Activated naive CD8-positive, alpha-beta T cell (primary cell): ENCODE measurements around the gene JAK1.

Experiments
- H3K27ac Mint-ChIP-seq: one replicate; pipeline ENCODE4 v1.8.0; 2021; ENCODE audit warnings: mixed read lengths
- H3K27me3 Mint-ChIP-seq: one replicate; pipeline ENCODE4 v1.8.0; 2021; ENCODE audit warnings: mixed read lengths
- H3K36me3 Mint-ChIP-seq: one replicate; pipeline ENCODE4 v1.8.0; 2021; ENCODE audit warnings: mixed read lengths
- H3K4me1 Mint-ChIP-seq: one replicate; pipeline ENCODE4 v1.8.0; 2021; ENCODE audit warnings: low read depth, mixed read lengths
- H3K4me3 Mint-ChIP-seq: one replicate; pipeline ENCODE4 v1.8.0; 2021; ENCODE audit warnings: mild to moderate bottlenecking, mixed read lengths
- H3K9me3 Mint-ChIP-seq: one replicate; pipeline ENCODE4 v1.8.0; 2021; ENCODE audit warnings: low read depth, mixed read lengths

The JAK1 gene

DNA sequence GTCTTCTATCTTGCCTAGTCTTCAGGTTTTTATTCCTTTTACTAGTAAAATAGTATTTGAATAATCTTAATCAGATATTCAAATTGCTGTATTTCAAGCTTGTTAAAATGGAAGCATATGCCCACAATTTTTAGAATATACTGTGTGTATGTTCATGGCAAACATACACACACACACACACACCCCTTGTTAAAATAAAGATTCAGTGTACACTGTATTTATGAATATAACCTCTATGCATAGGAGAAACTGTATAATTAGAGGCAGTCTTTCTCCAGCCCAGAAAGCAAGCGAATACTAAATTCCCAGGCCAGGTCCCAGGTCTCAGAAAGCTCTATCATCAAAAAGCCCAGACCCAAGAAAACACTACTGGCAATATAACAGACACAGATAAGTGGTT, 57.8 kb downstream of the JAK1 start:
- Mint-ChIP-seq H3K27ac (peak overlapping the region; percentile 47), H3K27me3 (no peaks in the 10 kb centered on the region), H3K4me1 (peaks cover 89% of the 10 kb centered on the region), H3K4me3 (no peak overlapping the region), H3K36me3 (no peaks in the 10 kb centered on the region), H3K9me3 (no peaks in the 10 kb centered on the region)

DNA sequence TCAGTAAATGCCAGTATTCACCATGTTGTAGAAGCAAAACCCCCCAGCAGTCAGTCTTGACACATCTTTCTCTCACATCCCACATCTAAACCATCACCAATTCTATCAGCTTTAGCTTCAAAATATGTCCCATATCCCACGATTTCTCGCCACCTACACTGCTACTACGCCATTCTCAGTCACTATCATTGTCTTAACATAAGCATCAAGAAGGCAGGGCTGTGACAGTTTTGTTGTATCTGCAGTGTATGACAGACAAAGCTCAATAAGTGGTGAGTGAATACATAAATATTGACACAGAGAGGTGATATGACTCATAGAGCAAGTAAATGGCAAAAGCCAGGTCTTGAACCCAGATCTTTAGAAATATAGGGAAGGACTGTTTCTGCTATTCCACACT, 59.9 kb downstream of the JAK1 start:
- Mint-ChIP-seq H3K27me3 (no peaks in the 10 kb centered on the region), H3K36me3 (no peaks in the 10 kb centered on the region), H3K9me3 (no peaks in the 10 kb centered on the region), H3K4me1 (peaks cover 89% of the 10 kb centered on the region), H3K27ac (peak overlapping the region; percentile 64), H3K4me3 (peak overlapping the region; percentile 15)

DNA sequence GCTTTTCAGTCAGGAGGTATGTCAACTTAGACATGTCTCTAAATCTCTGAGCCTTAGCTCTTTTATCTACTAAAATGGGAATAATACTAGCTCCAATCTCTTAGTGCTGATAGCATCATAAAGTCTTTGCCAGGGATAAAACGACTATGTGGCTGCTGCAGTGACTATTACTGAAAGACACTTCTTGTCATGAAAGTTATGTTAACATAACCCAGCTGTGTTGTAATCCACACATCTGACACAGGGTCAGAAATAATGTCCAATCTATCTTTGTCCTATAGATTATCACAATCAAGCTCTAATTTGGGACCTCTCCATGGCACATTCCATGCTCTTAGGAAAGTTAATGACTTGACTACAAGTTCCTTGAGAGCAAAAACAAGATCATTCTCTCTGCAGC, 62.8 kb downstream of the JAK1 start:
- Mint-ChIP-seq H3K27me3 (no peaks in the 10 kb centered on the region), H3K27ac (peak overlapping the region; percentile 24), H3K4me3 (no peak overlapping the region), H3K36me3 (no peaks in the 10 kb centered on the region), H3K4me1 (peaks cover 94% of the 10 kb centered on the region), H3K9me3 (no peaks in the 10 kb centered on the region)

DNA sequence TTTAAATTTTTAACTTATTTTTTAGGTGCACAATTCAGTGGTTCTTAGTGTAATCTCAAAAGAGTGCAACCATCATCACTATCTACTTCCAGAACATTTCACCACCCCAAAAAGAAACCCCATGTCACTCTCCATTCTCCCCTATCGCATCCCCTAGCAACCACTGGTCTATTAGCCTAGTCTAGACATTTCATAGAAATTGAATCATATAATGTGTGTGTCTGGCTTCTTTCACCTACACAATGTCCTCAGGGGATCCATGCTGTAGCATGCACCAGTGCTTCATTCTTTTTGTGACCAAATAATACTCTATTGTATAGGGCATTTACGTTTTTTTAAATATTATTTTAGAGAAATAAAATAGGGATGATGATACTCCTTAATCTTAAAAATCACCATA, 64.7 kb downstream of the JAK1 start:
- Mint-ChIP-seq H3K36me3 (no peaks in the 10 kb centered on the region), H3K9me3 (no peaks in the 10 kb centered on the region), H3K4me3 (no peak overlapping the region), H3K27ac (no peak overlapping the region), H3K27me3 (no peaks in the 10 kb centered on the region), H3K4me1 (peaks cover 94% of the 10 kb centered on the region)

DNA sequence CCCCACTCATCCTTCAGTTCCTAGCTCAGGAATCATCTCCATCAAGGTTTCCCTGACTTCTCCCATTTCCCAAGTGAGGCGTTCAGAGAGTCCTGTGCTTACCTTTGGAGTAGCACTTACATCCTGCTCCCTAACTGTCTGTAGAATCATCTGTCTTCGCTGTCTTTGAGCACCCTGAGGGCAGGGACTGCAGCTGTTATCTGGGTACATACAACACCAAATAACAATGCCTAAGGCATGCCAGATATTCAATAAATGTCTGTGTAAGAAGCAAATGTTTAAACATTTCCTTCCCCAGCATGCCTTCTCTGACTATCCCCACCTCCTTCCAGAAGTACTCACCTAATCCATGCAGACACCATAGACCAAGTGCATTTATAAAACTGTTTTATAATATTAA, 65.4 kb downstream of the JAK1 start:
- H3K27ac Mint-ChIP-seq: peak overlapping the region; percentile 1

DNA sequence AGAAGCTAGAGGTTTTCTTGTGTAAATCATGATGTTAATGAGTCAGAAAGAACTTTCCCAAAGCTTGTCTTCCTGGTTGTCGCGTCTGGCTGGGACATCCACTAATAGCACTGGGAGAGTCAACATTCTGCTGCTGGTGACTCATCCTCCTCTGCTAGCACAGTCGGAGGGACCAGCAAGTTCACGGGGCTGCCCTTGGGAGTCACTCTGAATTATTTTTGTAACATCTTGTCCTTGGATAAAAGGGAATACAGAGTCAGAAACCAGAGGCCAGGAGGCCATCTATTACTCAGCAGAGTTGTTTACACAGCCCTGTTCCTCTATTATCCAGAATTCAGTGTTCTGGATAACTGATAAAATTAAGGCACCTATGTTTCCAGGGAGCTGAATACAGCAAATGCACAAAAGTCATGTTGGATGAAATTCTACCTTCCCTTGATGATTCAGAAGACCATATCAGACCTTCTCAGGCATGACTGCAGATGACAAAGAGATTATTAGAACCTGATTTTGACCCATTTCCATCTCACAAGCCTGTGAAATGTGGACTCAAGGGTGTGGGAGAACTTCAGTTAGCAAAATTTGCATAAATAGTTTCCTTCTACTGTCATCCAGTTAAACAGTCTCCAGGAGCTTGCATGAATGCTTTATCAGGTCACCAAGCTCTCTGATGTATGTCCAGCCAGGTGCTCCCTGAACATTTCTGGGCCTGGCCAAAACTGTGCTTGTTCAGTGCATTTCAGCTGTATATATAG, 68.1 kb downstream of the JAK1 start:
- Mint-ChIP-seq H3K36me3 (no peaks in the 10 kb centered on the region), H3K9me3 (no peaks in the 10 kb centered on the region), H3K27me3 (no peaks in the 10 kb centered on the region), H3K4me3 (no peak overlapping the region), H3K27ac (peak overlapping the region; percentile 69), H3K4me1 (peaks cover 94% of the 10 kb centered on the region)

More for the DNA sequence above, 65.4 kb downstream of the JAK1 start:
- H3K4me3 Mint-ChIP-seq: no peak overlapping the region
- H3K9me3 Mint-ChIP-seq: no peaks in the 10 kb centered on the region
- H3K4me1 Mint-ChIP-seq: peaks cover 94% of the 10 kb centered on the region
- no peaks in the 10 kb centered on the region for H3K36me3 Mint-ChIP-seq
- no peaks in the 10 kb centered on the region for H3K27me3 Mint-ChIP-seq

DNA sequence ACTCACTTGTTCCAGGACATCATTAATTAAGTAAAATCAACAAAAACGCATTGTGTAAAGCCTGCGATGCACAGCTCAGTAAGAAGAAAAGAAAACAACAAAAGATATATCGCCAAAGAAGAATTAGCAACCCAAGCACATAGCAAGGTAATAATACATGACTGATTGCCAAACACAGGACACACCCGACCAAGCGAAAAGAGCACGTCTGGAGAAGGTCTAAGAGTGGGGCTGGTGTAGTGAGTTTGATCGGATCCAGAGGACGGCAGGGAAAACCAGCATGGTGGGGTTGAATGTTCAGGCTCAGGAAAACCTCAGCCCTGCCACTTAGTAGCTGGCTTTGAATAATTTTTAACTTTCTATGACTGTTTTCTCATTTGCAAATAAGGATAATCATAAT, 69.8 kb downstream of the JAK1 start:
- peak overlapping the region; percentile 58 for H3K27ac Mint-ChIP-seq
- peaks cover 95% of the 10 kb centered on the region for H3K4me1 Mint-ChIP-seq
- peak overlapping the region; percentile 2 for H3K4me3 Mint-ChIP-seq
- no peaks in the 10 kb centered on the region for H3K9me3 Mint-ChIP-seq
- H3K27me3 Mint-ChIP-seq: no peaks in the 10 kb centered on the region
- no peaks in the 10 kb centered on the region for H3K36me3 Mint-ChIP-seq

DNA sequence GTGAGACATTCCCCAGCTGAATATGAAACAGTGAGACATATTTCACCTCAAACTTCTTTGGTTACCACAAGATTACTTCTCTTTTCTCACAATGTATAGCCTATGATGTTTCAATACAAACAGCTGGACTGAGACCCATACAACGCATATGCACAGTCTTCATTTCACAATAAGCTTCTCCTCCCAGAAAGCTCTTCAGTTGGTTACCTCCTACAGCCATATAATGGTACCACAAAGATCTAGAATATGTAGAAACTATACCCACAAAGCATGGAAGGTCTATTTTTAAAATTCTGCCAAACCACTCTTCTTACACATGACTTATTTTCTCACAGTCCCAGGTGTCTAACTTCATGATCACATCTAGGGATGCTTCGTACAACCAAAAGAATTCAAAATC, 70.8 kb downstream of the JAK1 start:
- no peaks in the 10 kb centered on the region for H3K9me3 Mint-ChIP-seq
- no peaks in the 10 kb centered on the region for H3K27me3 Mint-ChIP-seq
- H3K4me3 Mint-ChIP-seq: peak overlapping the region; percentile 30
- H3K36me3 Mint-ChIP-seq: no peaks in the 10 kb centered on the region
- peaks cover 96% of the 10 kb centered on the region for H3K4me1 Mint-ChIP-seq
- H3K27ac Mint-ChIP-seq: peak overlapping the region; percentile 22

DNA sequence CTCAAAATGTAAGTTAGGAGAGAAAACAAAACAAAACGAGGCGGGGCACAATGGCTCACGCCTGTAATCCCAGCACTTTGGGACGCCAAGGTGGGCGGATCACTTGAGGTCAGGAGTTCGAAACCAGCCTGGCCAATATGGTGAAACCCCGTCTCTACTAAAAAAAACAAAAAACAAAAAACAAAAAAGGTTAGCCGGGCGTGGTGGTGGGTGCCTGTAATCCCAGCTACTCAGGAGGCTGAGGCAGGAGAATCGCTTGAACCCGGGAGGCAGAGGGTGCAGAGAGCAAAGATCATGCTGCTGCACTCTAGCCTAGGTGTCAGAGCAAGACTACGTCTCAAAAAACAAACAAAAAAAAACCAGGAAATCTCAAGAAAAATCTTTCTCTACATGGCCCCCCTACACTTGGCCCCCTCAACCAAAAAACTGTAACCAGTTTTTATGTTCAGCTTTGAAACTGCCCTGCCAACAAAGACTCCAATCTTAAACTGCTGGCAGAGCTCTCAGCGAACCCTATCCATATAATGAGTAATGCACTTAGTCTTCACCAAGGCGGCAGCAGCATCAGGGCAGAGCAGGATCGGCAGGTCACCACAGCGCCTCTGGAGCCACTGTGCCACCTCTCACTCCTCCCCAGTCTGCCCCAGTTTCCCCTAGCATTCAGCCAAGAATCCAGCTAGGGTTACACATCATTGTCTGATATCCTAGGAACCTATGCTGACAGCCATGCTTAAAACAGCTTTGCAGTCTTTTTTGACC, 71.7 kb downstream of the JAK1 start:
- Mint-ChIP-seq H3K27me3 (no peaks in the 10 kb centered on the region), H3K9me3 (no peaks in the 10 kb centered on the region), H3K4me3 (no peak overlapping the region), H3K36me3 (no peaks in the 10 kb centered on the region), H3K27ac (peak overlapping the region; percentile 25), H3K4me1 (peaks cover 96% of the 10 kb centered on the region)

DNA sequence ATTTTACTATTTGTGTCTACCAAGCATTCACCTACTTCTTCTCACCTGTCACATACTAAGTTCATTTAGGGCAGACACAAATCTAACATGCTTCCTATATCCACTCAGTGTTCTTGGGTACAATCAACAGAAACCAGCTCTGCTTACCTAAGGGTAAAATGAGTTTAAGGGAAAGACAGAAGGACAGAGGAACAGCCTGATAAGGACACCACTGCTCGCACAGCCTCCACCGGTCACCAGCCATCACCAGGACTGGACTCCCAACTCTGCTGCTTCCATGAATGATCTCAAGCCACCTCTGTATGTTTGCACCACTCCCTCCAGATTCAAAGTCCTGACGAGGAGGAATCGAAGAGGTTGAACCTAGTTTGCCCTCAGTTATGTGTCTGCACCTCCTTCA, 72.4 kb downstream of the JAK1 start:
- H3K36me3 Mint-ChIP-seq: no peaks in the 10 kb centered on the region
- no peak overlapping the region for H3K4me3 Mint-ChIP-seq
- H3K27ac Mint-ChIP-seq: peak overlapping the region; percentile 8
- H3K4me1 Mint-ChIP-seq: peaks cover 96% of the 10 kb centered on the region
- H3K27me3 Mint-ChIP-seq: no peaks in the 10 kb centered on the region
- H3K9me3 Mint-ChIP-seq: no peaks in the 10 kb centered on the region

DNA sequence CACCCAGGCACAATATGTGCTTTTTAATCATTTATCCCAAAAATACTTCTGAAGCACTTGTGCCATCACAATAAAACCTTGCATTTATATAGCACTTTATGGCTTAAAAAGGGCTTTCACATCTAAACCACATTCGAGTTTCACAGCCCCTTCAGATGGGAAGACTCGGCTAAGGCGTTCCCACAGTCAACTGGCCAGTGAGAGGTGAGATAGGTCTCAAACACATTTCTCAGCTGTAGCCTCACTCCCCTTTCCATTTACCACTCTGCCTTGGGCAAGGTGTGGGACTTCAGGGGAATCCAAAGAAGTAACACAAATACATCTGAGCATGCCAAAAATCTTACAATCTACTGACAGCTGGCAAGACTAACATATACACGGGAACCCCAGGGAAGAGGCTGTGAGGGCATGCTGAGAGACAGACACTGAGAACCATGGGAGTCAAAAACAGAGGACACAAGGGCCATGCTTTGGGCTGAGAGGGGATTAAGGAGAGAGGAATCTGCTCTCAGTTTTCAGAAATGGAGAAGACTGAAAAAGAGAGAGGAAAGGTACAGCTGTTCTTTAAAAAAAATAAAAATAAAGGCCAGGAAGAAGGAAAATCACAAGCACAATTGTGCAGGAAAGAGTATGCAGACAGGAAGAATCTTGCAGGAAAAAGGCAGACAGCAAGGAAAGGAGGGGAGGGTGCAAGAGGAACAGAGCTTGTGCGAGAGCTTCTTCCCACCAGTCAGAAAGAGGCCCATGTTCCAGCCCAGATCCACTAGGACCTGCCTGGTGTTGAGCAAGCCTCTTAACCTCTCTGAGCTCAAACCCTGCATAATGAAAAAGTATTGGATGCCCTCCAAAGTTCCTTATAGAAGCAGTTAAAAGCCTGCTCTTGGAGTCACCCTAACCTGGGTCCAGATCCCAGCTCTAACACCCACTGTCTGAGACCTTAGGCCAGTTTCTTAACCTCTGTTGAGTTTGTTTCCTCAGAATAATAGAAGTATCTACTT, 73.5 kb downstream of the JAK1 start:
- Mint-ChIP-seq H3K27ac (peak overlapping the region; percentile 58), H3K4me1 (peaks cover 97% of the 10 kb centered on the region), H3K4me3 (peak overlapping the region; percentile 11), H3K36me3 (no peaks in the 10 kb centered on the region), H3K9me3 (no peaks in the 10 kb centered on the region), H3K27me3 (no peaks in the 10 kb centered on the region)

DNA sequence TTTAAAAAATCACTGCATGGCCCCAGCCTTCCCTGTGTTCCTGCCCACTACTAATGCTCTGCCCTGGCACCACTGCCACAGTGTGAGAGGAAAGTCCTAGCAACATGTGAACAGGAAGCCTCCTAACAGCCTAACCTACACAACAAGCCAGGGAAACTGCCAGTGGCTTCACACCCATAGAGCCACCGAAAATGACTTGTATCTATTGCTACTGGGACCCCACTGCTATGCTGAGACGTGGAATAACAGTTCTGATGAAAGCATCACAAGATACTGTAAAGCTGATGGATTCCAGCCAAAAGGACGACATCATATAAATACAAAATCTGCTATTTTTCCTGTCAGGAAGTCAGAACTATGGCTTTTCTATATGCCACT, 74.9 kb downstream of the JAK1 start:
- Mint-ChIP-seq H3K36me3 (no peaks in the 10 kb centered on the region), H3K4me3 (peak overlapping the region; percentile 48), H3K4me1 (peaks cover 98% of the 10 kb centered on the region), H3K27me3 (no peaks in the 10 kb centered on the region), H3K27ac (peak overlapping the region; percentile 81), H3K9me3 (no peaks in the 10 kb centered on the region)

DNA sequence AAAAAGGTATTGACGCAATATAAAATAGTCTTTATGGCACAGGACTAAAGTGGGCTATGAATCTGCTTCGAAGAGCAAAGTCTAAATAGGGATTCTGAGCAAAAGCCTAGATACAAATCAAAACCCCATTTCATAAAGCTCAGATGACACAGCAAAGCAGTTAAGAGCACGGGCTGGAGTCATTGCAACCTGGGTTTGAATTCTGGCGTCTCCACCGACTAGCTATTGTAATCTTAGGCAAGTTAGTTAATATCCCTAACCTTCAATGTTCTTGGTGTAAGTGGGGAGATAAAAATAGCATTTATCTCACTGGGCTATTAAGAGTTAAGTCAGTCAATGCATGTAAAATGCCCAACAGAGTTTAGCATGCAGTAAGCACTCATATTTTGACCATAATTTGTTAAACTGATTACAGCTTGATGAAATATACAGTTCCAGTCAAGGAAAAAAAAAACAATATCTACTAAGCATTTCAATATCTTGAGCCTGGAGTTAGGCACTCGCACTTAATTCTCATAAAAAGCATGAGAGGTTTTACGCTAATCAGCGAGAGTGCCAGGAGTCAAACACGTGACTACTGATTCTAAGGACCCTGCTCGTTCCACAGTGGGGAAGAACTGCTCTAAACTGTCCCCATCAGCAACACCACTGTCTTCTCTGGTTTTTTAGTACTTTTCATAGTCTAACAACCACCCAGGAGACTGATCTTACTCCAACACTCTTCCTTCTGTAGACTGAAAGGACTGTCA, 75.5 kb downstream of the JAK1 start:
- H3K36me3 Mint-ChIP-seq: no peaks in the 10 kb centered on the region
- peaks cover 97% of the 10 kb centered on the region for H3K4me1 Mint-ChIP-seq
- peak overlapping the region; percentile 48 for H3K4me3 Mint-ChIP-seq
- H3K9me3 Mint-ChIP-seq: no peaks in the 10 kb centered on the region
- H3K27me3 Mint-ChIP-seq: no peaks in the 10 kb centered on the region
- peak overlapping the region; percentile 81 for H3K27ac Mint-ChIP-seq

DNA sequence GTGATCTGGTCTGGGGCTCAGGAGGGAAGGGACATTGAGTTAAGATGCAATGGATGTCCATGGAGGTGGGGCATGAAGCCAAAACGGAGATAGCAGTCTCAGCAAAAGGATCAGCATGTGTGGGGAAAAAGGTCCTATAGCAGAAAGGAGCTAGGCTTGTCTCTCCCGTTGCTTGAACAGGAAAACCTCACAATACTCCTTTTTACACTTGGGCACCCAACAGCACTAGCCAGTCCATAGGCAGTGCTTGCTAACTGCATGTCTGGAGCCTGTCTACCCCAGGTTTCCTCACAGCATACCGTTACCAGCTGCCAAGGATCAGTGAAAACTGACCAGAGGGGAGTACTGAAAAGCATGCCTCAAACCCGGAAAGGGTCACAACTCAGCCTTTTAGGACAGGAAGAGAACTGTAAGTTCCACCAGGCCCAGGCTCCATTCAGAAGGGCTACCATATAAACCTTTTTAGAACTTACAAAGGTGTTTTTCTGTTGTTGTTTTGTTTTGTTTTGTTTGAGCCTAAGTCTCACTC, 78.6 kb downstream of the JAK1 start:
- Mint-ChIP-seq H3K4me3 (no peak overlapping the region), H3K27ac (peak overlapping the region; percentile 58), H3K4me1 (peaks cover 86% of the 10 kb centered on the region), H3K36me3 (no peaks in the 10 kb centered on the region), H3K9me3 (no peaks in the 10 kb centered on the region), H3K27me3 (no peaks in the 10 kb centered on the region)
